GM12878 (cell line): Measurements from ENCODE around the gene TSPYL2. TPM values are rescaled to one million over a fixed set of nuclear protein-coding genes. Genes with fewer than 3 reads are reported as not detected.

ENCODE experiments used
- BHLHE40 ChIP-seq, 2 experiments: fragments of 450-650 bp in 1 of 2; IDR thresholded peaks; 2 replicates each; pipeline ENCODE4 v1.6.1; 2011 to 2017; ENCODE audit warnings: low read depth in 2 of 2, borderline replicate concordance in 1 of 2, improper control_type of control experiment in 1 of 2, low read length in 1 of 2, mild to moderate bottlenecking in 1 of 2
- CBX5 ChIP-seq: sonication (generic); IDR thresholded peaks from 2 replicates; pipeline ENCODE4 v1.6.1; 2016; ENCODE audit warnings: low read depth, moderate library complexity, mild to moderate bottlenecking, inconsistent platforms
- CHD2 ChIP-seq: IDR thresholded peaks from 2 replicates; pipeline ENCODE4 v1.6.1; 2011; ENCODE audit warnings: low read depth, low read length, improper control_type of control experiment, borderline replicate concordance
- FOS ChIP-seq: IDR thresholded peaks from 3 replicates; pipeline ENCODE4 v1.6.1; 2011; ENCODE audit warnings: borderline replicate concordance; ENCODE audit not compliant: insufficient read length; ENCODE audit errors: extremely low read depth
- IKZF1 ChIP-seq: fragments of 450-650 bp; conservative IDR thresholded peaks from 2 replicates; pipeline ENCODE4 v1.6.1; 2017; ENCODE audit warnings: antibody characterized with exemption, mild to moderate bottlenecking
- POLR2A ChIP-seq: IDR thresholded peaks from 2 replicates; pipeline ENCODE4 v1.6.1; 2011; ENCODE audit warnings: low read depth, mild to moderate bottlenecking, low read length
- RFX5 ChIP-seq: IDR thresholded peaks from 2 replicates; pipeline ENCODE4 v1.6.1; 2011; ENCODE audit warnings: low read depth, low read length, improper control_type of control experiment
- SIN3A ChIP-seq: IDR thresholded peaks from 2 replicates; pipeline ENCODE4 v1.6.1; 2012; ENCODE audit warnings: low read depth, low read length, improper control_type of control experiment
- SP1 ChIP-seq: IDR thresholded peaks from one replicate; pipeline ENCODE4 v1.6.1; 2011; ENCODE audit warnings: low read depth, low read length
- STAT3 ChIP-seq: IDR thresholded peaks from 2 replicates; pipeline ENCODE4 v1.6.1; 2011; ENCODE audit warnings: low read depth, low read length, improper control_type of control experiment
- ZNF274 ChIP-seq: IDR thresholded peaks from one replicate; pipeline ENCODE4 v1.8.0; 2011; ENCODE audit not compliant: insufficient read length, insufficient read depth
- polyA plus RNA-seq, 11 experiments: library from polyadenylated mRNA; depleted of rRNA in 4 of 11; unstranded in 6 of 11; stranded (reverse) in 5 of 11; fragments of >200 nt; fragmentation: Nextera tagmentation in 4 of 11; fragmentation: Illumina TruSeq in 1 of 11; extraction: Ambion mirVana in 4 of 11; extraction: Trizol in 1 of 11; gene quantifications; 1 replicate in 1 of 11; 2 replicates in 10 of 11; pipeline versions ENCODE4 v1.2.1 to v1.2.3, GENCODE V29; 2011 to 2016; ENCODE audit warnings: inconsistent platforms in 2 of 11, missing spikeins in 2 of 11, low read depth in 1 of 11
- total RNA-seq, 4 experiments: library from RNA; depleted of rRNA in 3 of 4; stranded (reverse); fragments of >200 nt in 3 of 4; fragmentation: Illumina TruSeq in 1 of 4; extraction: Trizol in 1 of 4; gene quantifications; 2 replicates each; pipeline versions ENCODE4 v1.2.1 to v1.2.3, GENCODE V29; 2013 to 2021
- TF ChIP-seq, protein P1 (sequence below): fragments of 450-650 bp; IDR thresholded peaks from 2 replicates; pipeline ENCODE4 v1.6.1; 2016; ENCODE audit warnings: mild to moderate bottlenecking, moderate library complexity, borderline replicate concordance
- TF ChIP-seq, protein P2 (sequence below): fragments of 450-650 bp; IDR thresholded peaks from 2 replicates; pipeline ENCODE4 v1.6.1; 2014; ENCODE audit warnings: mild to moderate bottlenecking
- TF ChIP-seq, protein P3 (sequence below): fragments of 450-650 bp; IDR thresholded peaks from 2 replicates; pipeline ENCODE4 v1.6.1; 2017; ENCODE audit warnings: antibody characterized with exemption, mild to moderate bottlenecking, moderate library complexity
- TF ChIP-seq, protein P4 (sequence below): fragments of 450-650 bp; conservative IDR thresholded peaks from 2 replicates; pipeline ENCODE4 v1.6.1; 2017; ENCODE audit warnings: mild to moderate bottlenecking, moderate library complexity

The TSPYL2 gene
- total and polyA plus RNA-seq, 10 of the 15 experiments (the other 5 are each of a cell fraction or from before 2014, with no cell fraction given): 0.53 to 24.6 (median 14.5) TPM

DNA sequence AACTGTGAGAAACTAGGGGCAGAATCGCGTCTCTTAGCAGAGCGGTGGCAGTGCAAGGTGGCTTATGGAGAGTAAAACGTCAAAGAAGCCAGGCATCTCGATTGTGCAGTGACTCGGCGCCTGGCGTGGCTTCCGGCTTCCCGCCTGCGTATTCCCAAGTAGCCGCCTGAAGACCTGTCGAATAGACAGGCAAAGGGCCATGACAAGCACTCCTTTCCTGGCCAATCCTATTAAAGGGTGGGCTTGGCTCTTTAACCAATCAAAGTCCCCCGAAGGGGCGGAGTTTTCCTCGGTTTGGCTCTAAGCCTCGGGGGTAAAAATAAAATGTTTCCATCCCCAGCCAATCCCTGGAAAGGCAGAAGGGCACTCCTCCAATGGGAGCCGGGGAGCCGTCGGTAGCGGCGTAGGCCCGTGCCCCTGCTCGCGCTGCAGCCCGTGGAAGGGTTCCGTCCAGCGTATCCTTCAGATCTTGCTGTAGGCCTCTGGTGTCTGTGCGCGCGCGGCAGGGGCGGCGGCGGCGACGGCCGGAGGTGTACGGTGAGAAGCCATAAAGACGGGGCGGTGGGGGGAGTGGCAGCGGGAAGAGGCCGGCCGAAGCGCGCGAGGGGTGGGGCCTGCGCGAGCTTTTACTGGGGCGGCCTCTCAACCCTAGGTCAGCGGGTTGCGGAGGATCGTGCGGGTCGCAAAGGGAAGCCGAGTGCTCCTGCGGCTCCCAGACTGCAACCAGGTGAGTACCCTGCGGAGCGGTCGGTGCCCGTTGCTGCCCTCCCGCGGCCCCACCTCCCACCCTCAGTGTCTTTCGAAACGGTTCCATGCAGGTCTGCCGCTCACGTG, 11.8 kb downstream of the TSPYL2 start, which contains the start of gene KANTR (continued):
- TF ChIP-seq BHLHE40 (IDR thresholded peaks at IDR 0.05; ENCODE audit: borderline replicate concordance in 1 of 2, low read depth in 2 of 2, low read length in 1 of 2): peak in 1 of 2 experiments; percentile 89; a peak in 3 of 4 replicates
- TF ChIP-seq, protein P1, sequence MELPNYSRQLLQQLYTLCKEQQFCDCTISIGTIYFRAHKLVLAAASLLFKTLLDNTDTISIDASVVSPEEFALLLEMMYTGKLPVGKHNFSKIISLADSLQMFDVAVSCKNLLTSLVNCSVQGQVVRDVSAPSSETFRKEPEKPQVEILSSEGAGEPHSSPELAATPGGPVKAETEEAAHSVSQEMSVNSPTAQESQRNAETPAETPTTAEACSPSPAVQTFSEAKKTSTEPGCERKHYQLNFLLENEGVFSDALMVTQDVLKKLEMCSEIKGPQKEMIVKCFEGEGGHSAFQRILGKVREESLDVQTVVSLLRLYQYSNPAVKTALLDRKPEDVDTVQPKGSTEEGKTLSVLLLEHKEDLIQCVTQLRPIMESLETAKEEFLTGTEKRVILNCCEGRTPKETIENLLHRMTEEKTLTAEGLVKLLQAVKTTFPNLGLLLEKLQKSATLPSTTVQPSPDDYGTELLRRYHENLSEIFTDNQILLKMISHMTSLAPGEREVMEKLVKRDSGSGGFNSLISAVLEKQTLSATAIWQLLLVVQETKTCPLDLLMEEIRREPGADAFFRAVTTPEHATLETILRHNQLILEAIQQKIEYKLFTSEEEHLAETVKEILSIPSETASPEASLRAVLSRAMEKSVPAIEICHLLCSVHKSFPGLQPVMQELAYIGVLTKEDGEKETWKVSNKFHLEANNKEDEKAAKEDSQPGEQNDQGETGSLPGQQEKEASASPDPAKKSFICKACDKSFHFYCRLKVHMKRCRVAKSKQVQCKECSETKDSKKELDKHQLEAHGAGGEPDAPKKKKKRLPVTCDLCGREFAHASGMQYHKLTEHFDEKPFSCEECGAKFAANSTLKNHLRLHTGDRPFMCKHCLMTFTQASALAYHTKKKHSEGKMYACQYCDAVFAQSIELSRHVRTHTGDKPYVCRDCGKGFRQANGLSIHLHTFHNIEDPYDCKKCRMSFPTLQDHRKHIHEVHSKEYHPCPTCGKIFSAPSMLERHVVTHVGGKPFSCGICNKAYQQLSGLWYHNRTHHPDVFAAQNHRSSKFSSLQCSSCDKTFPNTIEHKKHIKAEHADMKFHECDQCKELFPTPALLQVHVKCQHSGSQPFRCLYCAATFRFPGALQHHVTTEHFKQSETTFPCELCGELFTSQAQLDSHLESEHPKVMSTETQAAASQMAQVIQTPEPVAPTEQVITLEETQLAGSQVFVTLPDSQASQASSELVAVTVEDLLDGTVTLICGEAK: peak; percentile 20; the same call in 1 of the 2 replicates
- peak; percentile 37 for TF ChIP-seq FOS
- TF ChIP-seq IKZF1: peak; percentile 80
- TF ChIP-seq RFX5: peak; percentile 67; the same call in 1 of the 2 replicates
- no peak for TF ChIP-seq STAT3
- no peak; the same call in 1 of the 2 replicates for TF ChIP-seq CHD2
- TF ChIP-seq CBX5: no peak
- peak; percentile 16; the same call in 1 of the 2 replicates for TF ChIP-seq SIN3A
- peak; percentile 65 for TF ChIP-seq POLR2A
- TF ChIP-seq, protein P2, sequence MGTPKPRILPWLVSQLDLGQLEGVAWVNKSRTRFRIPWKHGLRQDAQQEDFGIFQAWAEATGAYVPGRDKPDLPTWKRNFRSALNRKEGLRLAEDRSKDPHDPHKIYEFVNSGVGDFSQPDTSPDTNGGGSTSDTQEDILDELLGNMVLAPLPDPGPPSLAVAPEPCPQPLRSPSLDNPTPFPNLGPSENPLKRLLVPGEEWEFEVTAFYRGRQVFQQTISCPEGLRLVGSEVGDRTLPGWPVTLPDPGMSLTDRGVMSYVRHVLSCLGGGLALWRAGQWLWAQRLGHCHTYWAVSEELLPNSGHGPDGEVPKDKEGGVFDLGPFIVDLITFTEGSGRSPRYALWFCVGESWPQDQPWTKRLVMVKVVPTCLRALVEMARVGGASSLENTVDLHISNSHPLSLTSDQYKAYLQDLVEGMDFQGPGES: 0 out of 2 replicates have a peak, but pooled peaks have one; percentile 46
- no peak for TF ChIP-seq ZNF274
- TF ChIP-seq SP1: peak; percentile 82
- TF ChIP-seq, protein P3, sequence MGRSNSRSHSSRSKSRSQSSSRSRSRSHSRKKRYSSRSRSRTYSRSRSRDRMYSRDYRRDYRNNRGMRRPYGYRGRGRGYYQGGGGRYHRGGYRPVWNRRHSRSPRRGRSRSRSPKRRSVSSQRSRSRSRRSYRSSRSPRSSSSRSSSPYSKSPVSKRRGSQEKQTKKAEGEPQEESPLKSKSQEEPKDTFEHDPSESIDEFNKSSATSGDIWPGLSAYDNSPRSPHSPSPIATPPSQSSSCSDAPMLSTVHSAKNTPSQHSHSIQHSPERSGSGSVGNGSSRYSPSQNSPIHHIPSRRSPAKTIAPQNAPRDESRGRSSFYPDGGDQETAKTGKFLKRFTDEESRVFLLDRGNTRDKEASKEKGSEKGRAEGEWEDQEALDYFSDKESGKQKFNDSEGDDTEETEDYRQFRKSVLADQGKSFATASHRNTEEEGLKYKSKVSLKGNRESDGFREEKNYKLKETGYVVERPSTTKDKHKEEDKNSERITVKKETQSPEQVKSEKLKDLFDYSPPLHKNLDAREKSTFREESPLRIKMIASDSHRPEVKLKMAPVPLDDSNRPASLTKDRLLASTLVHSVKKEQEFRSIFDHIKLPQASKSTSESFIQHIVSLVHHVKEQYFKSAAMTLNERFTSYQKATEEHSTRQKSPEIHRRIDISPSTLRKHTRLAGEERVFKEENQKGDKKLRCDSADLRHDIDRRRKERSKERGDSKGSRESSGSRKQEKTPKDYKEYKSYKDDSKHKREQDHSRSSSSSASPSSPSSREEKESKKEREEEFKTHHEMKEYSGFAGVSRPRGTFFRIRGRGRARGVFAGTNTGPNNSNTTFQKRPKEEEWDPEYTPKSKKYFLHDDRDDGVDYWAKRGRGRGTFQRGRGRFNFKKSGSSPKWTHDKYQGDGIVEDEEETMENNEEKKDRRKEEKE: no peak
- TF ChIP-seq, protein P4, sequence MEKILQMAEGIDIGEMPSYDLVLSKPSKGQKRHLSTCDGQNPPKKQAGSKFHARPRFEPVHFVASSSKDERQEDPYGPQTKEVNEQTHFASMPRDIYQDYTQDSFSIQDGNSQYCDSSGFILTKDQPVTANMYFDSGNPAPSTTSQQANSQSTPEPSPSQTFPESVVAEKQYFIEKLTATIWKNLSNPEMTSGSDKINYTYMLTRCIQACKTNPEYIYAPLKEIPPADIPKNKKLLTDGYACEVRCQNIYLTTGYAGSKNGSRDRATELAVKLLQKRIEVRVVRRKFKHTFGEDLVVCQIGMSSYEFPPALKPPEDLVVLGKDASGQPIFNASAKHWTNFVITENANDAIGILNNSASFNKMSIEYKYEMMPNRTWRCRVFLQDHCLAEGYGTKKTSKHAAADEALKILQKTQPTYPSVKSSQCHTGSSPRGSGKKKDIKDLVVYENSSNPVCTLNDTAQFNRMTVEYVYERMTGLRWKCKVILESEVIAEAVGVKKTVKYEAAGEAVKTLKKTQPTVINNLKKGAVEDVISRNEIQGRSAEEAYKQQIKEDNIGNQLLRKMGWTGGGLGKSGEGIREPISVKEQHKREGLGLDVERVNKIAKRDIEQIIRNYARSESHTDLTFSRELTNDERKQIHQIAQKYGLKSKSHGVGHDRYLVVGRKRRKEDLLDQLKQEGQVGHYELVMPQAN: peak; percentile 11; the same call in 1 of the 2 replicates
